ENCODE results near the gene RAB40C. TPM values are rescaled to one million over a fixed set of nuclear protein-coding genes. Genes with fewer than 3 reads are reported as not detected.

The RAB40C gene
- total RNA-seq, 1 donor from 2014 or later: 6.0 TPM

GRCh38 chr16:609984-610383 is 20.1 kb downstream of the RAB40C start:
- Histone ChIP-seq H3K36me3 (no peaks in the 10 kb centered on the region), H3K27ac (no peak overlapping the region), H3K4me2 (no peak overlapping the region), H3K9ac (no peak overlapping the region), H3K27me3 (no peaks in the 10 kb centered on the region), H4K20me1 (ENCODE audit: low read depth) (no peaks in the 10 kb centered on the region), H3K79me2 (ENCODE audit: low read depth) (peaks cover 8% of the 10 kb centered on the region), H3K4me3 (no peak overlapping the region), H3K4me1 (no peaks in the 10 kb centered on the region), H3K9me3 (ENCODE audit: low read depth) (no peaks in the 10 kb centered on the region), H2AFZ (replicated peaks) (no peak overlapping the region), H3F3A (ENCODE audit: low read depth) (no peaks in the 10 kb centered on the region)
- H3K36me3 Mint-ChIP-seq: peaks cover 25% of the 10 kb centered on the region
- H3K4me3 Mint-ChIP-seq: peak overlapping the region; percentile 36
- DNase-seq (ENCODE audit: low spot score): no peak
- peaks cover 17% of the 10 kb centered on the region for H3K27me3 Mint-ChIP-seq (ENCODE audit: insufficient read depth, low read depth)
- TF ChIP-seq EZH2 (IDR thresholded peaks at IDR 0.05): no peak
- no peak for TF ChIP-seq CTCF (IDR thresholded peaks at IDR 0.05)
- no peak for TF ChIP-seq EZH2phosphoT487 (IDR thresholded peaks at IDR 0.05)
- no peak overlapping the region for H3K27ac Mint-ChIP-seq
- peaks cover 17% of the 10 kb centered on the region for H3K4me1 Mint-ChIP-seq
- H3K9me3 Mint-ChIP-seq: peaks cover 33% of the 10 kb centered on the region

- H2AFZ ChIP-seq (replicated peaks): no peak overlapping the region
- Mint-ChIP-seq H3K27me3 (ENCODE audit: insufficient read depth, low read depth) (peaks cover 20% of the 10 kb centered on the region), H3K27ac (no peak overlapping the region), H3K4me1 (peaks cover 20% of the 10 kb centered on the region), H3K4me3 (peak overlapping the region; percentile 43), H3K9me3 (peaks cover 25% of the 10 kb centered on the region), H3K36me3 (peaks cover 22% of the 10 kb centered on the region)
- TF ChIP-seq CTCF (IDR thresholded peaks at IDR 0.05) (peak; percentile 71), EZH2 (IDR thresholded peaks at IDR 0.05) (no peak)
- no peaks in the 10 kb centered on the region for H3K27me3 ChIP-seq
- H3K79me2 ChIP-seq (ENCODE audit: low read depth): peaks cover under 1% of the 10 kb centered on the region
- no peak overlapping the region for H3K27ac ChIP-seq
- no peaks in the 10 kb centered on the region for H4K20me1 ChIP-seq (ENCODE audit: low read depth)
- DNase-seq (ENCODE audit: low spot score): peak; percentile 71
- H3K4me2 ChIP-seq: no peak overlapping the region
- no peaks in the 10 kb centered on the region for H3K9me3 ChIP-seq (ENCODE audit: low read depth)
- no peak overlapping the region for H3K4me3 ChIP-seq
- no peak overlapping the region for H3K9ac ChIP-seq
- no peaks in the 10 kb centered on the region for H3K4me1 ChIP-seq
- no peaks in the 10 kb centered on the region for H3K36me3 ChIP-seq
- no peaks in the 10 kb centered on the region for H3F3A ChIP-seq (ENCODE audit: low read depth)
Observed at GRCh38 chr16:610513-611381, 20.9 kb downstream of the RAB40C start.

DNA sequence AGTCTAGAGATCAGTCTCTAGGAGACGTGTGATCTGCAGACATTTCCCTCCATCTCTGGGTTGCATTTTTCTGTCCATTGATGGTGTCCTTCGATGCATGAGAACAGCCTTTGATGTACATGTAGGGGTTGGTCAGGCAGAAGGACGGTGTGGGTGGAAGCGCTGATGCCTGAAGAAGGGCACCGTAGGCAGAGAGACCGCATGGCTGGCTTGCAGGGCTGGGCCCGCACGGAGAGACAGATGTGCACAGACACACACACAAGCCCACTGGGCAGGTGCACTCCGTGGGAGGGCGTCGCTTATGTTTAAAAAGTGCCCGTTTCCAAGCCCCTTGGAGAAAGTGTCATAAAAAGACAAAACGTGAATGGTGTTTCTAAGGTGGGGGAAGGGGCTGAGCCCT is 25.3 kb downstream of the RAB40C start:
- TF ChIP-seq EZH2 (IDR thresholded peaks at IDR 0.05) (no peak), CTCF (IDR thresholded peaks at IDR 0.05) (no peak), EZH2phosphoT487 (IDR thresholded peaks at IDR 0.05) (no peak)
- Histone ChIP-seq H2AFZ (replicated peaks) (no peak overlapping the region), H3K4me1 (no peaks in the 10 kb centered on the region), H3K4me2 (no peak overlapping the region), H3K36me3 (no peaks in the 10 kb centered on the region), H3K27me3 (no peaks in the 10 kb centered on the region), H3K79me2 (ENCODE audit: low read depth) (no peaks in the 10 kb centered on the region), H3K9me3 (ENCODE audit: low read depth) (no peaks in the 10 kb centered on the region), H3K27ac (no peak overlapping the region), H3K9ac (no peak overlapping the region), H3F3A (ENCODE audit: low read depth) (no peaks in the 10 kb centered on the region), H4K20me1 (ENCODE audit: low read depth) (no peaks in the 10 kb centered on the region), H3K4me3 (no peak overlapping the region)
- Mint-ChIP-seq H3K27me3 (ENCODE audit: insufficient read depth, low read depth) (peaks cover 15% of the 10 kb centered on the region), H3K9me3 (peaks cover 12% of the 10 kb centered on the region), H3K4me3 (no peak overlapping the region), H3K27ac (no peak overlapping the region), H3K36me3 (peaks cover 17% of the 10 kb centered on the region), H3K4me1 (peaks cover 8% of the 10 kb centered on the region)
- DNase-seq (ENCODE audit: low spot score): no peak

All from neural progenitor cell (in vitro differentiated cells).